Erythroblast (primary cell): ENCODE measurements around the gene OR9I1.

Experiments used
- DNase-seq, 2 experiments: peaks; one replicate each; lab custom pipeline; 2025; lab: John Stamatoyannopoulos, UW
- GATA1 ChIP-seq: IDR thresholded peaks from 2 replicates; pipeline ENCODE4 v1.6.1; 2011; ENCODE audit warnings: low read depth, mild to moderate bottlenecking, control low read depth, low read length, moderate library complexity
- POLR2A ChIP-seq: IDR thresholded peaks from 2 replicates; pipeline ENCODE4 v1.6.1; 2011; ENCODE audit warnings: mild to moderate bottlenecking, low read length

Gene OR9I1, protein sequence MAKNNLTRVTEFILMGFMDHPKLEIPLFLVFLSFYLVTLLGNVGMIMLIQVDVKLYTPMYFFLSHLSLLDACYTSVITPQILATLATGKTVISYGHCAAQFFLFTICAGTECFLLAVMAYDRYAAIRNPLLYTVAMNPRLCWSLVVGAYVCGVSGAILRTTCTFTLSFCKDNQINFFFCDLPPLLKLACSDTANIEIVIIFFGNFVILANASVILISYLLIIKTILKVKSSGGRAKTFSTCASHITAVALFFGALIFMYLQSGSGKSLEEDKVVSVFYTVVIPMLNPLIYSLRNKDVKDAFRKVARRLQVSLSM

DNA sequence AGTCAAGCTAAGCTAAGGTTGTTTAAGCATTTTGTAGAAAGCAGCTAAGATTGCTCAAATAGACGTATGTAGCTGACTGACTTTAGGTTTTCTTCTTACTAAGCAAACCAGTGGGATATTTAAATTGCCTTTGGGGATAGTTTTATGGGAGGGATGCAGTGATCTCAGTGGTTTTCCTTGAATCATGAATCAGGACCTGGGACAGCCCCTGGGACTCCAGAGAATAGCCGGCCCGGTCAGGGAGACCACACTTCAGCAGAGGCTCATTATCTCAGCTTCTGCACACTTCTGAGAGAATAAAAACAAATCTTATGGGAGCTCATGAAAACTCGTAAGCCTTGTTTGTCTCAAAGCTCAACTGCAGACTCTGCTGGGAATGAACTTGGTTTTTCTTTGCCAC is at the start of gene OR9I1:
OR9I1 (minus strand) TSS at position 62 of the 400 bp plus-strand sequence. CDS start 6,086 bp downstream, outside the sequence.
- no peak for DNase-seq
- TF ChIP-seq POLR2A (no peak), GATA1 (no peak)

DNA sequence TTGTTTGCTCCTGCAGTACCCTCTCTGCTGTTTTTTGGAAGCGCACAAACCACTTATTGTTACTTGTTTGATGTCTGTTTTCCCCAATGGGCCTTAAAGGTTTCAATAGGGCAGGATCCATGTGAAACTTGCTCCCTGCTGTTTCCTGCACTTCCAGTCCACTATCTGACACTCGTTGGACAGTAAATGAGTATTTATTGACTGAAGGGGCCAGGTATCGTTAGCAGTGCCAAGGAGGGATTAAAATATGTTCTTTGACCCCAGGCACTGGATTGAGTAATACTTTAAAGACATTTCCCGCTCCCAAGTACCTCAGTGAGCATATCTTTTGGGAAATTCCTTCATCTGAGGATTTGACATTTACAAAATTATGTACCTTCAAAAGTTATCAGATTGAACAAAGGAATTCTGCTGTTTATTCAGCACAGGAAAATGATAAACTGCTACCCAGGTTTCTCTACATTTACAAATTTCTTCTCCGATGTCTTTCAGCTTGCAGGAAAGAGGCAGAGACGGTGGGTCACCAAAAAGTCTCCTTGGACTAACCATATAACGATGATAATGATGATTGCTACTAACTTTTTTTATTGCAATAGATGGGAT is 40.3 kb upstream of the OR9I1 start:
- DNase-seq = no peak
- no peak for TF ChIP-seq GATA1
- no peak for TF ChIP-seq POLR2A

DNA sequence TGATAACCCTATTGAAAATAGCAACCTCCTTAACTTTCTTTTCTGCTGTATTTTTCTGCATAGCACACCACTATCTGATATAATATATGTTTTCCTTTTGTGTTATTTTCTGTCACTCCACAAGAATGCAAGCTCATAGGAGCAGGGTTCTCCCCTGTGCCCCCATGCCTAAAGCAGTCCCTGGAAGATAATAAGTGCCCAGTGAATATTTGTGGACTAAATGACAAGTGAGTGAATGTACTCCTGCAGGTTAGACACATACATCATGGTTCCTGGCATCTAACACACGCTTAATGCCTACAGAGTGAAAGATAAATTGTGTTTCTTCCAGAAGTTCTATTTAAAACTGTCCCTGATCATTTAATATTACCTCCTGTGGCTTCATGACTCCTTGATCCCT is 39.7 kb upstream of the OR9I1 start:
- DNase-seq = no peak
- TF ChIP-seq GATA1 (no peak), POLR2A (no peak)

DNA sequence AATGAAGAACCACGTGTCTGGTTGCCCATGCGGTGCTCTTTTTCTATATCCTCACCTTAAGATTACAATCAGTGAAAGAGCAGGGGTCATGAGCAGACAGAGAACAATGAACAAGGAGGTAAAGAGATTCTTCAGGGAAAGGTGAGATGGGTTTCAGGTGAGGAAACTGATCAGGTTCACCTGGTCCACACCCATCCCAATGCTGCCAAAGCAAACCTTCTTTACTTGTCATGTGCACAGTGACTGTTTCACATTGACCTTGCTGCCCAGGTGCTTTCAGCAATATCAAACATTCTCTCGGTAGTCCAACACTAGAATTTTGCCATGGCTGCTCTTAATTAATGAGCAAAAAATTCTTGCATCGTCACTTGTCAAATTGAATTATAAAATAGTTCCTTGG is 39.1 kb upstream of the OR9I1 start:
- DNase-seq = no peak
- TF ChIP-seq POLR2A (no peak), GATA1 (no peak)

DNA sequence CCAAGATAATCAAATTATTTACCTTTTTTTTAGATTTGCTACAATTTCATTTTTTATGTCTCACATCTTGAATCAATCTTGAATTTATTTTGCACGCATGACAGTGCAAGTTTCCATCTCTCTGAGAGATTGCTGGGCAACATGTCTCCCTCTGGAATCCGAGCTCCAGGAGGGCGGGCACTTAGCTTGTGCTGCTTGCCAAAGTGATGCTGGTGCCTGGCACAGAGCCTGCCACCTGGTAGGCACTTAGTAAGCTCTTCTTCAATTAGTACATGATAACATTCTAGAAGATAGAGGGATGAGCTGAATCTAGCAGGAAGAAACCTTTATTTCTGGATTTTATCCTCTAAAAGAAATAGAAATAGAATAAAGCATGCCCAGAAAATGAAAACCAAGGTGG is 27.5 kb upstream of the OR9I1 start:
- no peak for DNase-seq
- TF ChIP-seq GATA1 (no peak), POLR2A (no peak)

DNA sequence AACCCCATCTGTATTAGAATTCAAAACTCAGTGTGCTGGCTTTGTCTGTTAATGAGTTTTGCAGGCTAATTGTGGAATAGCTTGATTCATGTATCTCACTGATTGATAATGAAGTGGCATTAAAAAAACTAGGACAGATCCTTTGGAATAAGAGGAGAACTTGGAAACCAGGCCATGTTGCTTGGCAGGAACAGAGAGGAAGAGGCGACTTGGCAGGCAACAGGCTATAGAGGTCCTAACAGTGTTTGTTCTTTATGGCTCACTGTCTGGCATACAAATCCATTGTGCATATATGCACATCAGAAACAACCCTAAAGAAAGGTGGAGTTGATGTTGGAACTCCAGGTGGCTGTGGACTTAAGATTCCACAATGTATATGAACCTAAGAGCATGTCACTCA is 17.4 kb upstream of the OR9I1 start:
- TF ChIP-seq POLR2A (no peak), GATA1 (no peak)
- no peak for DNase-seq

DNA sequence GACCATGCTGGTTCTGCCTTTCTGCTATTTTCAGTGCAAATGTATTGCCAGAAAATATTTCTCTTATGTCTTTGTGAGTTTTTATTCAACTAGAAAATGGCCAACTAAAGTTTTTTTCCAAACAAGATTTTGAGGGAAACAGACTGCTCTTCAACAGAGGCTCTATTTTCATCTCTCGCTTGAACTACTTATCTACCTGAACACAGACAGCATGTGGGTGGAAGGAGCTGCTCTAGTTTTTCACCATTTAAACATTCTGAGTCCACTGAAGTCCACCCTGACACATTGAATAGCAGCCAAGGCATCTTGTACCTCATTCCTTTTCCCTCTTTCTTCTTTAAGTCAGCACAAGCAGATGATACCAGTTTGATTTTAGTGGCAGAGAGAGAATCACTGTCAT is 9.8 kb upstream of the OR9I1 start:
- no peak for DNase-seq
- TF ChIP-seq POLR2A (no peak), GATA1 (no peak)

DNA sequence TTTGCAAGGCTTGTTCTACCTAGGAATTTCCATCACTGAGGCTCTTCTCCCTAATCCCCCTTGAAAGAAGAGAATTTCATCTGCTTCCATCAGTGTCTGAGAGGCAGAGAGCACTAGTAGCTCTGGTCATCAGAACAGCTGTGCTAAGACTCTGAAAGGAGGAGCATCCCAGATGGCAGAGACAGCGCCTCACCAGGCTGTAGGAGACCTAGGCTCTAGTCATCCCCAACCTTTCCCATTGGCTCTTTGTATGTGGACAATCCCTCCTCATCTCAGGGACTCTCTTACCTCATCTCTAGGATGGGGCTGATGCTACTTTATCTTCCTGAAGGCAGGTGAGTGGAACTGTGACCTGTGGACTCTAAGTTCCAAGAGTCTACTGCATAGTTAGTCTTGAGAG is 8.8 kb upstream of the OR9I1 start:
- no peak for TF ChIP-seq POLR2A
- TF ChIP-seq GATA1 = no peak
- DNase-seq = no peak

DNA sequence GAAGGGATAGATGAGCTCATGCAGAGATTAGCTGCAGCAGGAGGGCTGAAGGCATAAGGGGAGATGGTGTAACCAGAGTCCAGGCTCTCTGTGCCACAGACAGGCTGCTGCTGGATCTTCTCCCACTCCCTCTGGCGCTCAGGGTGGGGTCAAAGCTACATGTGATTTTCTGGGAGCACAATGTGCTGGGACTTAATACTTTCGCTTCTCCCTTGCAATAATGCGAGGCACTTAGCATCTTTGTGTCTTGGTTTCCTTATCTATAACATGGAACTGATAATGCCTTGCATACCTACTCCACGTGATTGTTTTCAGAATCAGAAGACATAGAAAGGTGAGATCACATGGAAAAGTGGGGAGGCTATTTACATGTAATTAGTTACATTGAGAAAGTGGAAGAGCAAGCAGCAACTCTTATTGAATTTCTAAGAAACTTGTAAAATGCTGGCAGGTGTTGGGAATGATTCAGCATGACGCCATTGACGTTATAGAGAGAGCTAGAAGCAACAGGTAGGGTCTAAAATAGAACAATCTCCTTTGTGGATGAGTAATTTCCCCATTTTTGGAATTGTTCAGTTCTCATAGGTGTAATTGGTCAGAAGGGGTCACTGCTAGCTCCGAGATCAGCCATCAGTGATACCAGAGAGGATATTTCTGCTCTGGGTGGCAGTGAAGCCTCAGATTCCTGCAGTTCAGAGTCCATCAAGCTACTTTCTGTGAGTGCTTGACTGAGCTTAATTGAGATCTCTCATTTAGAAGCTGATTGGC is 8.2 kb upstream of the OR9I1 start:
- DNase-seq = no peak
- TF ChIP-seq GATA1 = no peak
- TF ChIP-seq POLR2A = no peak

DNA sequence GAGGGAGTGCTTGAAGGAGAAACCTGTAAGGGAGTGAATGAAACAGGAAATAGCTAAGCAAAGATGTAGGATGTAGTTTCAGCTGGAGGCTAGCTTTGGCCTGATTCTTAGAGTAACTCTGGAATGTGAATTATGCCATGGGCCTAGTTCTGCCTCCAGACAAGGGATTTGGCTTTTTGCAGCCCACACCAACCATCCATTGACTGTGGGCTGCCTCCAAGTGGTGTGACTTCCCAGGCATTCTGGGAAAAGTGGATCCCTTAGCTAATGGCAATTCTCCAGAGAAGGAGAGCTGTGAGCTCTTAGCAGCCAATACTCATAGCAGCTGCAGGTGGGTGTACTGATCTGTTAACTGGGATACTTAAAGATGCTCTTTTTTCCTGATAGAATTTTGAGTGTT is 2.0 kb upstream of the OR9I1 start:
- DNase-seq = no peak
- TF ChIP-seq POLR2A = no peak
- no peak for TF ChIP-seq GATA1

DNA sequence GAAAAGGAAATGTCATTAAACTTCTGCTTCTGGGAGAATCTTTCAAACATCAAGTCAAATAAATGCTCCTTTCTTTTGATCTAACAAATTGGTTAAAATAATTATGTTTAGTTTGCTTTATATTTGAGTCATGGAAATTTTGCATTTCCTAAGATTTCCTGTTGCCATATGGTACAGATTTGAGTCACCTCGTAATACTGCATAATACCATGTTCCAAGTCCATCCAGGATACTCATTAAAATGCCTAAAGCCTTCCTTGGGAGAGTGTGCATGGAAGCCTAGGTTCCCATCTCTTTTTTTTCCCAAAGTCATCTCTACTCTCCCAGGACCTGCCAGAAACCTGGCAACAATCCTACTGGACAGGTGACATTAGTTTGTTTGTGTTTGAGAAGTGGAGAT is 4.2 kb downstream of the OR9I1 start:
- DNase-seq = no peak
- TF ChIP-seq POLR2A (no peak), GATA1 (no peak)

DNA sequence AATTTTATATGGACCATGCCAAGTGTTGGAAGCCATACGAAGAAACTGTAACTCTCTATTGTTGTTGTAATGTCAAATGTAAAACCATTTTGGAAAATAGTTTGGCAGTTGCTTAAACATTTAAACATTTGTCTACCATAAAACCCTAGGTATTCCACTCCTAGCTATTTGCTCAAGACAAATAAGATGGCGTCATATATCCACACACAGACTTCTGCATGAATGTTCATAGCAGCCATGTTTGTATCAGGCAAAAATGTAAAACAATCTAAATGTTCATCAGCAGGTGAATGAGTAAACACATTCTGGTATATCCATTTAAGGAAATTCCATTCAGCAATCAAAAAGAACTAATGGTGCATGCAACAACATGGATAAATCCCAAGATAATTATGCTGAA is 27.9 kb downstream of the OR9I1 start:
- TF ChIP-seq POLR2A (no peak), GATA1 (no peak)
- no peak for DNase-seq

DNA sequence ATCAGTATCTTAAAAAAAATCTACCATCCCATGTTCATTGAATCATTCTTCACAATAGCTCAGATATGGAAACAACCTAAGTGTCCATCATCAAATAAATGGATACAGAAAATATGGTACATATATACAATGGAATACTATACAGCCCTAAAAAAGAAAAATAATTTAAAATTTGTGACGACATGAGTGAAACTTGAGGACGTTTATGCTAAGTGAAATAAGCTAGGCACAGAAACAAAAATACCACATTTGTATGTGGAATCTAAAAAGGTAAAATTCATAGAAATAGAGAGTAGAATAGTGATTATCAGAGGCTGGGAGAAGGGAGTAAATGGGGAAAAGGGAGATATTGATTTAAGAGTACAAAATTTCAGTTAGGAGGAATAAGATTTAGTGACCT is 38.8 kb downstream of the OR9I1 start:
- TF ChIP-seq POLR2A = no peak
- TF ChIP-seq GATA1 = no peak
- DNase-seq = no peak

DNA sequence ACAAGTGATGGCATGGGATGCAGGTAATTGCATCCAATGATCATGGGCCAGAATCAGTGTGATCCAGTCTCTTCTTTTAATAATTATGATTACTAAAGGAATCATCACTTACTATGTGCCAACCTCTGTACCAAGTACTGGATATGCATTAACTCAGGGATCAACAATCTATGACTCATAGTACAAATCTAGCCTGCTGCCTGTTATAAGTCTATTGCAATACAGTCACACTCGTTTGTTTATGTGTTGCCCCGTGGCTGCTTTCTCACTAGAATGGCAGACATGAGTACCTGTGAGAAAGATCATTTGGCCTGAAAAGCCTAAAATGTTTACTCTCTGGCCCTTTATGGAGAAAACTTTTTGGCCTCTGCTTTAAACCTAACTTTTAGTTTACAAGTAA is 49.5 kb downstream of the OR9I1 start:
- TF ChIP-seq GATA1 (no peak), POLR2A (no peak)
- no peak for DNase-seq

DNA sequence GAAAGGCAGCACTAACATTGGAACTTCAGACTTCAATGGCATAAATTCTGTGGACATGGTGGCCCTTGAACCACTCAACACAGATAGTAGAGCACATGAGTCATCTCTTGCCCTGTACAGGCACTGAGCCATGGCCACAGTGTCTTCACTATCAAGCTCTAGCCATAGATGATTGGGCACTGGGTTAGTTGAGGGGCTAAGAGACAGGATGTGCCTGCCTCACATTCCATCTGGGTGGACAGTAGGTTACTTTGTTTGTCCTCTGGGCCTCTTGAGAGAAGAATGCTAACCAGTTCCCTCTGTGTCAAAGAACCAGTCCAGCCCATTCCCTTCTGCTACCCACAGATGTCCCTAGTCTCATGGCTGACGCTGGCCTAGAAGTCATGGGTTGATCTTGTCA is 54.7 kb downstream of the OR9I1 start:
- TF ChIP-seq POLR2A (no peak), GATA1 (no peak)
- no peak for DNase-seq
